ENCODE results near the gene RBM10. TPM values are rescaled to one million over a fixed set of nuclear protein-coding genes. Genes with fewer than 3 reads are reported as not detected.
A peak's percentile ranks its signal among the peaks of the same experiment; 100 is the strongest.

The RBM10 gene
- total RNA-seq, 1 experiment from 2014 or later = 69.5 TPM

DNA sequence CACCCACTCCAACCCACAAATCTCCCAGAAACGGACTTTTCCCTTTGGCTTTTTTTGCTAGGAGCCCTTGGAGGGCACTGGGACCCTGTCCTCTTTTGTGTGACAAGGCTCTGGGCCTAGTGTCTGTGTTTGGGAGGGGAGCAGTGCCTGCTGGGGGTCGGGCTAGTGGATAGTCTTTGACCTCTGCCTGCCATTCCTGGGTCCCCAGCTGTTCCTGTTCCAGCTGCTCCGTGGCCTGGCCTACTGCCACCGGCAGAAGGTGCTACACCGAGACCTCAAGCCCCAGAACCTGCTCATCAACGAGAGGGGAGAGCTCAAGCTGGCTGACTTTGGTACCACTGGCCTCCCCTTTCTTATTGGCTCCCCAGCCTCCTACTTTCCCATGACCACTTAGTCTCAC, 81.0 kb downstream of the RBM10 start:
- Mint-ChIP-seq H3K4me1 (ENCODE audit: insufficient read depth, unreplicated experiment) (no peaks in the 10 kb centered on the region), H3K27me3 (ENCODE audit: insufficient read depth, unreplicated experiment) (peaks cover 16% of the 10 kb centered on the region), H3K36me3 (ENCODE audit: insufficient read depth, unreplicated experiment) (peaks cover 47% of the 10 kb centered on the region), H3K9me3 (ENCODE audit: unreplicated experiment) (no peaks in the 10 kb centered on the region), H3K4me3 (ENCODE audit: unreplicated experiment) (no peak overlapping the region), H3K27ac (ENCODE audit: low read depth, unreplicated experiment) (no peak overlapping the region)
- TF ChIP-seq, protein P1, sequence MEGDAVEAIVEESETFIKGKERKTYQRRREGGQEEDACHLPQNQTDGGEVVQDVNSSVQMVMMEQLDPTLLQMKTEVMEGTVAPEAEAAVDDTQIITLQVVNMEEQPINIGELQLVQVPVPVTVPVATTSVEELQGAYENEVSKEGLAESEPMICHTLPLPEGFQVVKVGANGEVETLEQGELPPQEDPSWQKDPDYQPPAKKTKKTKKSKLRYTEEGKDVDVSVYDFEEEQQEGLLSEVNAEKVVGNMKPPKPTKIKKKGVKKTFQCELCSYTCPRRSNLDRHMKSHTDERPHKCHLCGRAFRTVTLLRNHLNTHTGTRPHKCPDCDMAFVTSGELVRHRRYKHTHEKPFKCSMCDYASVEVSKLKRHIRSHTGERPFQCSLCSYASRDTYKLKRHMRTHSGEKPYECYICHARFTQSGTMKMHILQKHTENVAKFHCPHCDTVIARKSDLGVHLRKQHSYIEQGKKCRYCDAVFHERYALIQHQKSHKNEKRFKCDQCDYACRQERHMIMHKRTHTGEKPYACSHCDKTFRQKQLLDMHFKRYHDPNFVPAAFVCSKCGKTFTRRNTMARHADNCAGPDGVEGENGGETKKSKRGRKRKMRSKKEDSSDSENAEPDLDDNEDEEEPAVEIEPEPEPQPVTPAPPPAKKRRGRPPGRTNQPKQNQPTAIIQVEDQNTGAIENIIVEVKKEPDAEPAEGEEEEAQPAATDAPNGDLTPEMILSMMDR (IDR thresholded peaks at IDR 0.05; ENCODE audit: unreplicated experiment) = no peak
- ChIA-PET POLR2A (interaction anchor here (1.1 kb wide), 1 partner anchor 8 kb away, joined by 5 read pairs; no protein-coding TSS in a partner anchor), CTCF (no interaction called here)
- intact Hi-C loops (cut with micrococcal nuclease) = no loop called here
- BruUV-seq (replicated peaks) = no TSS peak
- no peak for DNase-seq (ENCODE audit: unreplicated experiment)

DNA sequence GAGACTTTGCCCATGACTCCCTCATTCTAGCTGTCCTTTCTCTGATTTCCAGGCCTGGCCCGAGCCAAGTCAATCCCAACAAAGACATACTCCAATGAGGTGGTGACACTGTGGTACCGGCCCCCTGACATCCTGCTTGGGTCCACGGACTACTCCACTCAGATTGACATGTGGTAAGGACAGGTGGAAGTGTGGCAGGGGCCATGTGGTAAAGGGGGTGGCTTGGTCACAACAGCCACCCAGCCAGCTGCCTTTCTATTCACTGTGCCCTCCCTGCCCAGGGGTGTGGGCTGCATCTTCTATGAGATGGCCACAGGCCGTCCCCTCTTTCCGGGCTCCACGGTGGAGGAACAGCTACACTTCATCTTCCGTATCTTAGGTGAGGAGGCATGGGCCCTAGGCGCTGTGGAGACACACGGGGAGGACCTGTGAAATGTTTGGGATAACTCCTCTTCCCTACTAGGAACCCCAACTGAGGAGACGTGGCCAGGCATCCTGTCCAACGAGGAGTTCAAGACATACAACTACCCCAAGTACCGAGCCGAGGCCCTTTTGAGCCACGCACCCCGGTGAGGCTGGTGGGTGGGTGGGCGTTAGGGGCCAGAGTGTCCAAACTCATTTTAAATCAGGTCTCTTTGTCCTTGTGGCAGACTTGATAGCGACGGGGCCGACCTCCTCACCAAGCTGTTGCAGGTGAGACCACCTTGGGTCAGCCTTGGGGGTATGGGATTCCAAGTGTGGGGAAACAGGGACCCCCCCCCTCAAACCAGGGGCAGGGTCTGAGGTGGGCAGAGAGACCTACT, 81.7 kb downstream of the RBM10 start:
- Mint-ChIP-seq H3K27me3 (ENCODE audit: insufficient read depth, unreplicated experiment) (peaks cover 22% of the 10 kb centered on the region), H3K27ac (ENCODE audit: low read depth, unreplicated experiment) (no peak overlapping the region), H3K4me1 (ENCODE audit: insufficient read depth, unreplicated experiment) (no peaks in the 10 kb centered on the region), H3K9me3 (ENCODE audit: unreplicated experiment) (no peaks in the 10 kb centered on the region), H3K36me3 (ENCODE audit: insufficient read depth, unreplicated experiment) (peaks cover 53% of the 10 kb centered on the region), H3K4me3 (ENCODE audit: unreplicated experiment) (no peak overlapping the region)
- ChIA-PET POLR2A (interaction anchor here (1.1 kb wide), 1 partner anchor 9 kb away, joined by 5 read pairs; no protein-coding TSS in a partner anchor), CTCF (no interaction called here)
- no peak for DNase-seq (ENCODE audit: unreplicated experiment)
- intact Hi-C loops (cut with micrococcal nuclease) = no loop called here
- TSS peak; percentile 26 for BruUV-seq (replicated peaks)
- TF ChIP-seq, protein P1 (IDR thresholded peaks at IDR 0.05; ENCODE audit: unreplicated experiment) = no peak

DNA sequence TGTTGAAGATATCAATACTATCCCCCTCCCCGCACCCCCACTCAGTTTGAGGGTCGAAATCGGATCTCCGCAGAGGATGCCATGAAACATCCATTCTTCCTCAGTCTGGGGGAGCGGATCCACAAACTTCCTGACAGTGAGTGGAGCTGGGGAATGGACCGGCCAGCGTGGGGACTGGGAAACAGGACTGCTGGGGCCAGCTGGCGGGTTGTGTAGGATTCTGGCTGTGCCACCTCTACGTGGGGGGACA, 82.2 kb downstream of the RBM10 start:
- H3K4me3 Mint-ChIP-seq (ENCODE audit: unreplicated experiment) = no peak overlapping the region
- TF ChIP-seq, protein P1 (IDR thresholded peaks at IDR 0.05; ENCODE audit: unreplicated experiment) = no peak
- no peaks in the 10 kb centered on the region for H3K9me3 Mint-ChIP-seq (ENCODE audit: unreplicated experiment)
- H3K27ac Mint-ChIP-seq (ENCODE audit: low read depth, unreplicated experiment) = no peak overlapping the region
- intact Hi-C loops (cut with micrococcal nuclease) = no loop called here
- ChIA-PET POLR2A (interaction anchor here (1.1 kb wide), 1 partner anchor 10 kb away, joined by 5 read pairs; no protein-coding TSS in a partner anchor), CTCF (no interaction called here)
- H3K4me1 Mint-ChIP-seq (ENCODE audit: insufficient read depth, unreplicated experiment) = no peaks in the 10 kb centered on the region
- H3K36me3 Mint-ChIP-seq (ENCODE audit: insufficient read depth, unreplicated experiment) = peaks cover 48% of the 10 kb centered on the region
- no TSS peak for BruUV-seq (replicated peaks)
- peaks cover 25% of the 10 kb centered on the region for H3K27me3 Mint-ChIP-seq (ENCODE audit: insufficient read depth, unreplicated experiment)
- DNase-seq (ENCODE audit: unreplicated experiment) = no peak

DNA sequence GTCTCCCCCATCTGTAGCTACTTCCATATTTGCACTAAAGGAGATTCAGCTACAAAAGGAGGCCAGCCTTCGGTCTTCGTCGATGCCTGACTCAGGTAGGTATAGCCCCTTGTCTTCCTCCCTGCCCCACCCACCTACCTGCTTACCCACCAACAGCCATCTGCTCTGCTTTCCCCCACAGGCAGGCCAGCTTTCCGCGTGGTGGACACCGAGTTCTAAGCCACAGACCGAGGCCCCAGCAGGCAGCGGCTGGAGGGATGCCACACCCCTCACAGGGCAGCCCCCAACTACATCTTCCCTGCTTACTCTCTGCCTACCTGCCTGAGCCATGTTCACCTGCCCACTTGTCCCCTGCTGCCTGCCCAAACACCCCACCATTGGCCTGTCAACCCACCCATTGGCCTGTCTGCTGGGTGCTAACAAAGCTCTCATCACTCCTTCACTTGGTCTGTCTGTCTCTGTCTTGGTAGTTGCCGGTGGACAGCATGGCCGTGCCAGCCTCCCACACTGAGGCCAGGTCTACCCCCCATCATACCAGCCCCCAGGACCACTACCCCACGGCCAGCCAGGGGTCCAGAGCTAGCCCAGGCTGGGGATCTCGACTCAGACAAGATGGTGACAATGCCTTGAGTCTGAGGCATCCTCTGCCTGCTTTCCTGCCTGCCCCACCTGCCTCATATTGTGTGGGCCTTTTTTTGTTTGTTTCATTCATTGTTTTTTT, 83.7 kb downstream of the RBM10 start:
- Mint-ChIP-seq H3K36me3 (ENCODE audit: insufficient read depth, unreplicated experiment) (peaks cover 53% of the 10 kb centered on the region), H3K4me3 (ENCODE audit: unreplicated experiment) (no peak overlapping the region), H3K27ac (ENCODE audit: low read depth, unreplicated experiment) (no peak overlapping the region), H3K9me3 (ENCODE audit: unreplicated experiment) (no peaks in the 10 kb centered on the region), H3K4me1 (ENCODE audit: insufficient read depth, unreplicated experiment) (no peaks in the 10 kb centered on the region), H3K27me3 (ENCODE audit: insufficient read depth, unreplicated experiment) (peaks cover 25% of the 10 kb centered on the region)
- intact Hi-C loops (cut with micrococcal nuclease) = no loop called here
- no TSS peak for BruUV-seq (replicated peaks)
- ChIA-PET CTCF (no interaction called here), POLR2A (interaction anchor here (1.4 kb wide), 1 partner anchor 10 kb away, joined by 5 read pairs; the partner anchor contains the start of gene CDK16)
- TF ChIP-seq, protein P1 (IDR thresholded peaks at IDR 0.05; ENCODE audit: unreplicated experiment) = no peak
- no peak for DNase-seq (ENCODE audit: unreplicated experiment)

All from MCF 10A (cell line).